OCI-LY3 (cell line): ENCODE results near the gene NBPF11.
"Not testable (repeated sequence)": the region's sequence is repeated elsewhere in the genome, so short reads cannot be mapped to it uniquely, and the experiment has no call there.

Experiments
- EZH2phosphoT487 ChIP-seq: fragments of 200-600 bp; shearing (Covaris generic); IDR thresholded peaks from 2 replicates; pipeline ENCODE4 v1.6.1; 2018; ENCODE audit warnings: antibody characterized with exemption, mixed run types, low read depth
- TF ChIP-seq, protein P1 (sequence below): fragments of 200-600, 300-600 bp; sonication (generic); IDR thresholded peaks from 2 replicates; pipeline ENCODE4 v1.5.1; 2014; ENCODE audit warnings: antibody characterized with exemption, low read length, low read depth

DNA sequence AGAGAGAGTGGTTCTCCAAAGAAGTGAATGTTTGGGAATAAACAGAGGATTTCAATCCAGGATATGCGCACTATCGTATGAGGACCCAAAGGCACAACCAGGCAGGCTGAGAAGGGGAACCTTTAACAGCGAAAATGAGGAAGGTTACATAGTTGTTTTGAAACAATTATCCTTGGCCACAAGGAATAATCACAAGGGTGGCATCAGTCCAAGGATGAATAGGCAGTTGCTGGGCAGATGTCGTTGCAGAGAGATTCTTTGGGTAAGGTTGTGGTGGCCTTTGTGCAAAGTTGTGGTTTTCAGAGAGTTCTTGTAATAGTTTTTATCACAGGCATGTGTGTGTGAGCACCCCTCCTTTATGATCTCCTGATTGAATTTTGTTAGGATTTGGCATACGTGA, 94.7 kb downstream of the NBPF11 start:
- TF ChIP-seq, protein P1, sequence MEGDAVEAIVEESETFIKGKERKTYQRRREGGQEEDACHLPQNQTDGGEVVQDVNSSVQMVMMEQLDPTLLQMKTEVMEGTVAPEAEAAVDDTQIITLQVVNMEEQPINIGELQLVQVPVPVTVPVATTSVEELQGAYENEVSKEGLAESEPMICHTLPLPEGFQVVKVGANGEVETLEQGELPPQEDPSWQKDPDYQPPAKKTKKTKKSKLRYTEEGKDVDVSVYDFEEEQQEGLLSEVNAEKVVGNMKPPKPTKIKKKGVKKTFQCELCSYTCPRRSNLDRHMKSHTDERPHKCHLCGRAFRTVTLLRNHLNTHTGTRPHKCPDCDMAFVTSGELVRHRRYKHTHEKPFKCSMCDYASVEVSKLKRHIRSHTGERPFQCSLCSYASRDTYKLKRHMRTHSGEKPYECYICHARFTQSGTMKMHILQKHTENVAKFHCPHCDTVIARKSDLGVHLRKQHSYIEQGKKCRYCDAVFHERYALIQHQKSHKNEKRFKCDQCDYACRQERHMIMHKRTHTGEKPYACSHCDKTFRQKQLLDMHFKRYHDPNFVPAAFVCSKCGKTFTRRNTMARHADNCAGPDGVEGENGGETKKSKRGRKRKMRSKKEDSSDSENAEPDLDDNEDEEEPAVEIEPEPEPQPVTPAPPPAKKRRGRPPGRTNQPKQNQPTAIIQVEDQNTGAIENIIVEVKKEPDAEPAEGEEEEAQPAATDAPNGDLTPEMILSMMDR = not testable (repeated sequence)
- not testable (repeated sequence) for TF ChIP-seq EZH2phosphoT487
